PC-3 (cell line): Measurements from ENCODE around the gene ZDBF2.

Experiments used
- EZH2 ChIP-seq: fragments of 300-600 bp; sonication (generic); IDR thresholded peaks from one replicate; pipeline ENCODE4 v1.6.1; 2017; ENCODE audit warnings: antibody characterized with exemption, mild to moderate bottlenecking, low read length; ENCODE audit not compliant: unreplicated experiment
- EZH2phosphoT487 ChIP-seq: fragments of 300-600 bp; sonication (generic); IDR thresholded peaks from 2 replicates; pipeline ENCODE4 v1.6.1; 2018; ENCODE audit warnings: mild to moderate bottlenecking, antibody characterized with exemption, low read length, borderline replicate concordance
- TF ChIP-seq, protein P1 (sequence below): fragments of 300-600 bp; sonication (generic); conservative IDR thresholded peaks from 2 replicates; pipeline ENCODE4 v1.5.1; 2017; ENCODE audit warnings: antibody characterized with exemption, low read depth, mild to moderate bottlenecking, low read length

- TF ChIP-seq, protein P1, sequence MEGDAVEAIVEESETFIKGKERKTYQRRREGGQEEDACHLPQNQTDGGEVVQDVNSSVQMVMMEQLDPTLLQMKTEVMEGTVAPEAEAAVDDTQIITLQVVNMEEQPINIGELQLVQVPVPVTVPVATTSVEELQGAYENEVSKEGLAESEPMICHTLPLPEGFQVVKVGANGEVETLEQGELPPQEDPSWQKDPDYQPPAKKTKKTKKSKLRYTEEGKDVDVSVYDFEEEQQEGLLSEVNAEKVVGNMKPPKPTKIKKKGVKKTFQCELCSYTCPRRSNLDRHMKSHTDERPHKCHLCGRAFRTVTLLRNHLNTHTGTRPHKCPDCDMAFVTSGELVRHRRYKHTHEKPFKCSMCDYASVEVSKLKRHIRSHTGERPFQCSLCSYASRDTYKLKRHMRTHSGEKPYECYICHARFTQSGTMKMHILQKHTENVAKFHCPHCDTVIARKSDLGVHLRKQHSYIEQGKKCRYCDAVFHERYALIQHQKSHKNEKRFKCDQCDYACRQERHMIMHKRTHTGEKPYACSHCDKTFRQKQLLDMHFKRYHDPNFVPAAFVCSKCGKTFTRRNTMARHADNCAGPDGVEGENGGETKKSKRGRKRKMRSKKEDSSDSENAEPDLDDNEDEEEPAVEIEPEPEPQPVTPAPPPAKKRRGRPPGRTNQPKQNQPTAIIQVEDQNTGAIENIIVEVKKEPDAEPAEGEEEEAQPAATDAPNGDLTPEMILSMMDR: no peak
- TF ChIP-seq EZH2phosphoT487 (no peak), EZH2 (no peak)
Measured at GRCh38 chr2:206267567-206267966, 6.9 kb upstream of the ZDBF2 start.
